ENCODE results near the gene LRP6. TPM values are rescaled to one million over a fixed set of nuclear protein-coding genes. Genes with fewer than 3 reads are reported as not detected.

LRP6 gene
- total RNA-seq, 1 experiment from 2014 or later: 28.1 TPM

- no peaks in the 10 kb centered on the region for H3K4me1 ChIP-seq (ENCODE audit: control insufficient read depth in 1 of 2, insufficient read depth in 2 of 2, low read length in 2 of 2)
- BruUV-seq (replicated peaks): no TSS peak
- H3K27ac ChIP-seq (ENCODE audit: low read depth, low read length): no peak overlapping the region
- no peak overlapping the region for H2AFZ ChIP-seq (ENCODE audit: low read depth, low read length, poor library complexity, severe bottlenecking)
- no peaks in the 10 kb centered on the region for H3K9me2 ChIP-seq (ENCODE audit: insufficient read depth)
- H3K36me3 ChIP-seq (ENCODE audit: control insufficient read depth in 1 of 2, insufficient read depth in 2 of 2, low read length in 2 of 2): no peaks in the 10 kb centered on the region
- H3K9me3 ChIP-seq (ENCODE audit: control insufficient read depth in 1 of 2, insufficient read depth in 1 of 2, low read depth in 1 of 2, low read length in 2 of 2): no peaks in the 10 kb centered on the region
- POLR2A ChIA-PET: no interaction called here
- H3K27me3 ChIP-seq (ENCODE audit: insufficient read depth, low read length): no peaks in the 10 kb centered on the region
- RAD21 ChIA-PET (ENCODE audit: low non-redundant PET in 1 of 2, low total read pairs in 2 of 2, uncharacterized antibody in 2 of 2, unreplicated experiment in 2 of 2): no interaction called here
- H3K9ac ChIP-seq (ENCODE audit: low read length): no peak overlapping the region
- no peak for DNase-seq (ENCODE audit: low read depth, low spot score)
- CTCF ChIA-PET: no interaction called here
- ATAC-seq: no peak
- H3K79me2 ChIP-seq (ENCODE audit: insufficient read depth, low read length): no peaks in the 10 kb centered on the region
- intact Hi-C loops (cut with micrococcal nuclease): no loop called here
- H3K4me2 ChIP-seq (ENCODE audit: low read length): no peak overlapping the region
- TF ChIP-seq TCF7L2 (IDR thresholded peaks at IDR 0.05; ENCODE audit: borderline replicate concordance, extremely low read depth, insufficient read depth, insufficient read length): no peak
- TF ChIP-seq ELF1 (IDR thresholded peaks at IDR 0.05; ENCODE audit: borderline replicate concordance, low read depth): no peak
- TF ChIP-seq SRF (IDR thresholded peaks at IDR 0.05; ENCODE audit: low read depth): no peak
- no peak for TF ChIP-seq SIN3A (IDR thresholded peaks at IDR 0.05; ENCODE audit: low read depth)
- no peak for TF ChIP-seq EZH2 (IDR thresholded peaks at IDR 0.05)
- no peak for TF ChIP-seq YY1 (IDR thresholded peaks at IDR 0.05; ENCODE audit: extremely low read depth, insufficient replicate concordance, low read depth, low read length)
- no peak for TF ChIP-seq JUND (IDR thresholded peaks at IDR 0.05)
- no peak for TF ChIP-seq ZNF274 (IDR thresholded peaks at IDR 0.05; ENCODE audit: low read depth, low read length)
- TF ChIP-seq POLR2A (IDR thresholded peaks at IDR 0.05; ENCODE audit: borderline replicate concordance, extremely low read depth, insufficient read depth, insufficient read length): no peak
- TF ChIP-seq SP1 (IDR thresholded peaks at IDR 0.05; ENCODE audit: low read depth): no peak
- TF ChIP-seq CEBPB (IDR thresholded peaks at IDR 0.05; ENCODE audit: low read depth): no peak
- TF ChIP-seq, protein P1, sequence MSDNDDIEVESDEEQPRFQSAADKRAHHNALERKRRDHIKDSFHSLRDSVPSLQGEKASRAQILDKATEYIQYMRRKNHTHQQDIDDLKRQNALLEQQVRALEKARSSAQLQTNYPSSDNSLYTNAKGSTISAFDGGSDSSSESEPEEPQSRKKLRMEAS (IDR thresholded peaks at IDR 0.05): no peak
- TF ChIP-seq CBX3 (IDR thresholded peaks at IDR 0.05; ENCODE audit: low read depth): no peak
- no peak for TF ChIP-seq RAD21 (IDR thresholded peaks at IDR 0.05; ENCODE audit: low read depth)
- no peak for TF ChIP-seq ZFX (IDR thresholded peaks at IDR 0.05)
- no peak overlapping the region for H3K4me3 ChIP-seq (replicated peaks in 1 of 2; ENCODE audit: low read depth in 1 of 2, low read length in 2 of 2)
- H4K20me1 ChIP-seq (ENCODE audit: insufficient read depth): no peaks in the 10 kb centered on the region
Observed at GRCh38 chr12:12286441-12286840, 19.6 kb upstream of the LRP6 start.

Data from HCT116 (cell line).